Measurements from ENCODE around the gene BACH2.

GRCh38 chr6:90198758-90199425, 97.8 kb downstream of the BACH2 start:
- TF ChIP-seq MTA3 (IDR thresholded peaks at IDR 0.05; ENCODE audit: borderline replicate concordance, low read length), result no peak
- no peak for TF ChIP-seq E2F8 (IDR thresholded peaks at IDR 0.05; ENCODE audit: low read depth, partially characterized antibody)
- TF ChIP-seq ZNF274 (IDR thresholded peaks at IDR 0.05; ENCODE audit: insufficient read depth, insufficient read length), result no peak
- no peak for TF ChIP-seq MYC (IDR thresholded peaks at IDR 0.05; ENCODE audit: insufficient read depth, insufficient read length, insufficient replicate concordance, low read length, severe bottlenecking)
